H54 (cell line): ENCODE results near the gene DNAJC18.
"Not testable (repeated sequence)": the region's sequence is repeated elsewhere in the genome, so short reads cannot be mapped to it uniquely, and the experiment has no call there.

Source experiments
- DNase-seq: peaks from one replicate; pipeline ENCODE4 v3.0.0; 2011; ENCODE audit warnings: low spot score, mixed read lengths; ENCODE audit not compliant: insufficient read length
- FAIRE-seq: peaks from 3 replicates; lab custom pipeline; 2011; peaks lifted over from hg19 to GRCh38; lab: Jason Lieb, UNC
- POLR2A ChIP-seq: IDR thresholded peaks from 2 replicates; pipeline ENCODE4 v1.6.1; 2011; ENCODE audit warnings: low read depth, mild to moderate bottlenecking, low read length

Gene DNAJC18

DNA sequence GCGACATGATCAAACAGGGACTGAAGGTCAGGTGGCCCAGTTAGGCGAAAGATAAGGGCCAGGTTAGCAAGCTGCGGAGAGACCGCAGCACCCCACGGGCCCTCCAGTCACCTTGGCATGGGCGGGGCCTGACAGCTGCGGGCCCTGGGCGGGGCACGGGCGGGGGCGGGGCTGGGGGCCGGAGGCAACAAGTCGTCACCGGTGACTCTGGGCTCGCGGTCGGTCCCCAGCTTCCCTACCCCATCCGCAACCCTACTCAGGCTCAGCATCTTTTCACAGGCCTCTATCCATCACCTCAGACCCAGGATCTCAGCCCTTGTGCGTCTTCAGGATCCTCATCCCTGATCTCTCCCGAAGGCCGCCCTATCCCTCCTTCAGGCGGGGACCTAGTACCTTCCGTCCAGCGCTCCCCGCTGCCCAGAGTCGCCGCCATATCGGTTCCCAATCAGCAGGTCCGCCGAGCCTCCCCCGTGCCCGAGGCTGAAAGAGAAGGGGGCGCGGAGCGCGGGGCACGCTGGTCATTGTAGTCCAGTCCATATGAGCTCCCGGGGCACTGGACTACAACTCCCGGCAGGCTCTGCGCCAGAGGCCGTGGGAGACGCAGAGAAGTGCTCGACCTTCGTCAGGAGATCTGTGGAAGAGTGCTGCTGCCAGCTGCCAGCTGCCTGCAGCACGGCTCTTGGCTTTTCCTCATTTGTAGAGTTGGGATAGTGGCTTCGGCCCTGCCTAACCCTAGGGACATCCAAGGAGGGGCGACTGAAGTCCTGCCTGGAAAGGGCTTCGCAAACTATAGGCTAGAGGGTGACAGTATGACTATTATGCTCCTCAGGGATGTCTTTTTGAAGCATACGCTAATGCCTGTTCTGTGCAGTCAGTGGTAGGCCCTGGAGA lies at the start of gene DNAJC18:
Gene DNAJC18 (minus strand): TSS at position 513 of the 891 bp plus-strand sequence. CDS start 80 bp downstream, at position 433.
- FAIRE-seq (no peak), DNase-seq (peak; percentile 85)
- TF ChIP-seq POLR2A: peak; percentile 28; the same call in 1 of the 2 replicates

DNA sequence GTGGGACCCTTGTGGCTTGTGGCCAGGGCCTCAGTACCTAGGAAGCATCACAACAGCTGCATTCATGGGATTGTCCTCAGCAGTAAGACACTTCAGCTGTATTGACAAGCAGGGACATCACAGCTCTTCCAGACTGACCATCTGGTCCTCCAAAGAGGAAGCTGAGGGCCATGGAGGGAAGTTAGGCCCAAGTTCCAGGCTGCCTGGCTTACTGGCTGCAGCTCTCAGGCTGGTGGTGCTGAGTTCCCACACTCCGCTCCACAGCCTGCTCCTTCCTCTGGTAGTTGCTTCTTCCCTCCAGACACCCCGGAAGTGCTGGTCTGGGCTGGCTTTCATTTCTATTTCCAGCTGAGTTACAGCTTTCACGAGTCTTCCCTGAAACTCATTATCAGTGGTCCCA lies 48.9 kb upstream of the DNAJC18 start:
- TF ChIP-seq POLR2A: no peak
- FAIRE-seq (no peak), DNase-seq (no peak)

DNA sequence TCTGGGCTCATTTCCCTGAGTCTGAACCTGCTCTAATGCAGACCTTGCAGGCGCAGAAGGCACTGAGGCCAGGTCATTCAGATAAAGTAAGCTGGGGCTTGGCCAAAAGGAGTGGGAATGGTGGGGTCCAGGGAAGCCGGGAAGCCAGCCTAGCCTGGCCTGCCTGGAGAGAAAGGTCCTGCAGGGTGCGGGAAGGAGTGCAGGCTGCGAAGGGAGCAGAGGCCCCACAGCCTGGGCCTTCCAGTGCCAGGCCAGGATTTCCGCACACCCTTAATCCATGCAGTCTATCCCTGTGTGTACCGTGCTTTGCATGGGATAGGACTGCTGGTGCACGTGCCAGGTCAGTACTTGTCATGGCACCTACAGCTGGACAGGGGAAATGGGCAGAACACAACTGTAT lies 46.9 kb upstream of the DNAJC18 start:
- TF ChIP-seq POLR2A: no peak
- no peak for DNase-seq
- FAIRE-seq: no peak

DNA sequence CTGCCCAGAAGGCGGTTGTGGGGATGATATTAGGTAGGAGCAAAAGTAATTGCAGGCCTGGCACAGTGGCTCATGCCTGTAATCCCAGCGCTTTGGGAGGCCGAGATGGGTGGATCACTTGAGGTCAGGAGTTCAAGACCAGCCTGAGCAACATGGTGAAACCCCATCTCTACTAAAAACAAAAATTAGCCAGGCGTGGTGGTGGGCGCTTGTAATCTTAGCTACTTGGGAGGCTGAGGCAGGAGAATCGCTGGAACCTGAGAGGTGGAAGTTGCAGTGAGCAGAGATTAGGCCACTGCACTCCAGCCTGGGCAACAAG lies 43.5 kb upstream of the DNAJC18 start:
- FAIRE-seq, DNase-seq: not testable (repeated sequence)

DNA sequence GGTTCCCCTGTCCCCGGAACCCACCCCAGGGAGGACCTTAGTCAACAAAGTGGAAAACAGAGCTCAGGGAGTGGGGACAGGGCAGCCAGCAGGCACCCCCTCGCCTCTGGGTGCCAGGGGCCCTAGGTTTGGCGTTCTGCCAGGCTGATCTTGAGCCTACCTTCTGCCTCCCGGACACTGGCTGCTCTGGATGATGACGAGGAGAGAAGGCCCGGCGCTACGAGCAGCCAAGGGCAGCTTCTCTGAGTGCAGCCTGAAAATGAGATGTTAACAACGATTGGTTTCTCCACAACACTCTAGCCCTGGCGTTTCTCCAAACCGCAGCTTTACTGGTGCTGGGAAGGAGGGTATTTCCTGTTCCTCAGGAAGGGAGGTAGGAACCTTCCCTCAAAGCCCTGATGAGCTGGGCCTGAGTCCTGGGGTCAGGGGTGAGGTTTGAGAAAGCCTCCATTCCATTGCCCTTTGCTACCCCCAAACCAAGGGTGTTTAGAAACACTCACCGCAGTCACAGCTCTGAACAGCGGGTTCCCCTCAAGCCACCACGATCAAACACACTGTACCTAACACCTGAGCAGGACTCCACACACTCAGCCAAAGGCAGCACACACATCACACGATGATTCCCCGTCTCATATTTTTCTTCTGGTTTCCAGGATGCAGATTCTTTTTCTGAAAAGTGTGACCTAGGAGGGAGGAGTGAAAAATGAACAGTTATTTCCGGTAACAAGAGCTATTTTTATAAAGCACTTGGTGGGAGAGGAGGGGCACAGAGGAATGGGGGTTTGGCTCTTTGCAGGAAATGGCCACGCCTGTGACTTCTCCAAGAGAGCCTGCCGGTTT lies 42.9 kb upstream of the DNAJC18 start, which contains the start of gene STING1:
Gene STING1 (minus strand): TSS at position 709 of the 840 bp plus-strand sequence. CDS start 1,054 bp downstream, outside the sequence.
- peak; percentile 87 for DNase-seq

DNA sequence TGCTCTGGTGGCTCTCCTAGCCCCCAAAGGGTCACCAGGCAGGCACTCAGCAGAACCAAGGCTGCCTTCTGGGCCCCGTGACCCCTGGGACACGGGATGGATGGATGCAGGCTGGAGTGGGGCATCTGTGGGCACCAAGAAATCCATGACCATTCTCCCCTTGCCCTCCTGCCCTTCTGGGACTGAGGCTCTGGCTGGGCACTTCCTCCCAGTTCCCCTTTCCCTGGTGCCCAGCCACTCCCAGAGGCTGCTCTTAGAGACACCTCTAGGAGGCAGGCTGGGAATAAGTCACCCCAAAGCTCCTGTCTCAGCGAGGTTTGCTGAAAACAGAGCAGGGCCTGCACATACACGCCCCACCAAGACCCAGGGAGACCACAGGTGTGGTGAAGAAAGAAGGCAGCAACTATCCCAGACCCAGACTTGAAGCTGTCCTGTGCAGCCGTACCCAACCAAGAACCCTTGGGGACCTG lies 42.3 kb upstream of the DNAJC18 start:
- FAIRE-seq (no peak), DNase-seq (no peak)
- TF ChIP-seq POLR2A: no peak; the same call in 1 of the 2 replicates

More for the DNA sequence above, 42.9 kb upstream of the DNAJC18 start, which contains the start of gene STING1:
- FAIRE-seq: peak; percentile 78
- TF ChIP-seq POLR2A: peak; percentile 51

DNA sequence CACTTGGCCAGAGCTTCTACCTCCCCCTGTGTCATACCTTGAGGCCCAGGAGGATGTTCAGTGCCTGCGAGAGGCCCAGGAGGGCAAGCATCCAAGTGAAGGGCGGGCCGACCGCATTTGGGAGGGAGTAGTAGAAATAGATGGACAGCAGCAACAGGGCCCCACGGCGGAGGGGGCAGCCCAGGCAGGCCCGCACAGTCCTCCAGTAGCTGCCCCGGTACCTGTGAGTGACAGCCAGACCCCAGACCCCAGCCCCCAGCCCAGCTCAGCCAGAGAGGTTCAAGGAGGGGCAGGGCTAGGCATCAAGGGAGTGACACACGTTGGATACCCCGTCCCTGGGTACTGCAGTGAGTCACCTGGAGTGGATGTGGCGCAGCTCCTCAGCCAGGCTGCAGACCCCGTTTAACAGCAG lies 41.8 kb upstream of the DNAJC18 start:
- DNase-seq (no peak), FAIRE-seq (no peak)
- TF ChIP-seq POLR2A: 0 out of 2 replicates have a peak, but pooled peaks have one; percentile 32

DNA sequence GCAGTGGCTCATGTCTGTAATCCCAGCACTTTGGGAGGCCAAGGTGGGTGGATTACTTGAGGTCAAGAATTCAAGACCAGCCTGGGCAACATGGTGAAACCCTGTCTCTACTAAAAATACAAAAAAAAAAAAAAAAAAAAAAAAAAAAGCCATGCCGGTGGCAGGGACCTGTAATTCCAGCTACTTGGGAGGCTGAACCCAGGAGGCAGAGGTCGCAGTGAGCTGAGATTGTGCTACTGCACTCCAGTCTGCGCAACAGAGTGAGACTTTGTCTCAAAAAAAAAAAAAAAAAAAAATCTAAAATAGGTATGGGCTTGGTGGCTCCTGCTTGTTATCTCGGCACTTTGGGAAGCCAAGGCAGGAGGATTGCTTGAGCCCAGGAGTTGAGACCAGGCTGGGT lies 40.4 kb upstream of the DNAJC18 start:
- DNase-seq, FAIRE-seq: not testable (repeated sequence)

DNA sequence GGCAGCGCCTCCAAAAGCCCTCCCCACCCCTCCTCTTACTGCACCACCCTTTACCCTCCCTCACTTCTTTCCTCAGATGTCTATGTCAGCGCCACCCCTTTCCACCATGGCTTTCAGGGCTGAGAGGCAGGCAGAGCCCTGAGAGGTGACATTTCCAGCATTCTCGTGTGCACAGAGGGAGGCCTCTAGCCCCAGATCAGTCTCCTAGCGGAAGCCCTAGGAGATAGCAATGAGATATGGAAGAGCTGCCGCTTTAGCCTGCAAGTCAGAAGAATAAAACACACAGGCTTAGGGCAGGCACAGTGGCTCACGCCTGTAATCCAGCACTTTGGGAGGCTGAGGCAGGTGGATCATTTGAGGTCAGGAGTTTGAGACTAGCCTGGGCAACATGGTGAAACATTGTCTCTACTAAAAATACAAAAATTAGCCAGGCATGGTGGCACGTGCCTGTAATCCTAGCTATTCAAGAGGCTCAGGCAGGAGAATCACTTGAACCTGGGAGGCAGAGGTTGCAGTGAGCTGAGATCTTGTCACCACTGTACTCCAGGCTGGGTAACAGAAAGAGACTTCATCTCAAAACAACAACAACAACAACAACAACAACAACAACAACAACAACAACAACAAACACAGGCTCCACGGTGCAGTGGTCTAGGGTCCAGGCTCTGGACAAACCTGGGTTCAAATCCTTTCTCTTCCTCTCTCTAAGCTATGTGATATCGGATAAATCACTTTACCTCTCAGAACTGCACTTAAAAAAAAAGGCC lies 39.5 kb upstream of the DNAJC18 start:
- FAIRE-seq, DNase-seq: not testable (repeated sequence)

DNA sequence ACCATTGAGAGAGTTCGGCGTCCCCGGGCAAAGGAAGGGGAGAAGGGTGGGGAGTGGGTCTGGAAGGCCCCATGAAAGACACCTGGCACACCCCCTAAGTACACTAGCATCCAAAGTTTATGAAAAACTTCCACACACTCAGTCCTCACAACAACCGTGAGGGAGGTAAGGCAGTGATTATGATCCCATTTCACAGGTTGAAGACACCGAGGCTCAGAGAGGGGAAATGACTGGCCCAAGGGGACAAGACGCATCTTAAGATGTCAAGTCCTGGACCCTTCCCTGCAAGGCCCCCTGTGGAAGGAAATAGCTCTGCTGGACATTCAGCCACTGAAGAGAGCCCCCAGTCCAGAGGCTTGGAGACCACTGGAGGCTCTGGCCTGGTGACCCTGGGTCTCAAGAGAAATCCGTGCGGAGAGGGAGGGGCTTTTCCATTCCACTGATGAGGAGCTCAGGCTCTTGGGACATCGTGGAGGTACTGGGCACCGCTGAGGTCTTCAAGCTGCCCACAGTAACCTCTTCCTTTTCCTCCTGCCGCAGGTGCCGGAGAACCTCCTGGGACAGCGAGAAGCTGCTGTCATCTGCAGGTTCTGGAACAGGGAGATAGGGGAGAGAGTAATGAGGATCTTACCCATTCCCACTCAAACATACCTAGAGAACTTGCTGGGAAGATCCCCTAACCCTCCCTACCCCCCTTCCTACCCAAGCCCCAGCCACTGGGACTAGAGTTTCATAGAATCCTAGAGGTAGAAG lies 36.7 kb upstream of the DNAJC18 start:
- DNase-seq: no peak
- no peak for TF ChIP-seq POLR2A
- FAIRE-seq: no peak

DNA sequence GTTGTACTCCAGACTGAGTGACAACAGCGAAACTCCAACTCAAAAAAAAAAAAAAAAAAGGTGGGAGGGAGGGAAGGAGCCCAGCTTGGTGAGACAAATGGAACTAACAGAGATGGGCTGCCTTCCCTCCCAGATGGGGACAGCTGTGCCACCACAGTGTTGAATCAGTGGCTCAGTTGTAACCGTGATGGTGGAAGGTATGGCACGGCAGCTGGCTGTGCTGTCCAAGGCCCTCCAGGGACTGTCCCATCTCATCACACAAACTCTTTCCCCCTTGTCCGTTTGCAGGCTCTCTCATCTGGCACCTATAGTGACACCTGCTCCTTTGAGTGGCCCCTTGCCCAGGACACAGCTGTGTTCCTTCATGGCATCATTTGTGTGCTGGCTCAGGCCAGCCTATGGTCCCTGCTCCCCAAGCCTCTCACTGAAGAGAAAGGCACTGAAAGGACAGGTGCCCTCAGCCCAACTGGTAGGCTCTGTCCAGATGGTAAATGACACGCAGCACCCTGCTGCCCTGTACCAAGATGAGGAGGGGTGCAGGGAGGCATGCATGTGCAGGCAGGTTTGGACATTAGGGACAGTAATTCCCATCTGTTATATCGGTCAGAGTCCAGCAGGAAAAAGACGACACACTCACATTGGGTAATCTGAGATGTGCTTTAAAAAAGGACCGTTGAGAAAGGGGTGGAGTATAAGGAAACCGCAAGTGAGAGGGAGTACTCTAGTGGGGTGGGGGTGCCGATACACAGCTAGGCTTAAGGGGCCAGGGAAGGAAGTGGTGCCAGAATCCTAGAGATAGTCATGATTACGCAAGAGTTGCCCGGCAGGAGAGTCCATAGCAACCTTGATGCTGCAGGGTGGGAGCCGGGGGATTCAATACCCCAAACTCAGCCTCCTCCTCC lies 35.8 kb upstream of the DNAJC18 start:
- no peak for TF ChIP-seq POLR2A
- FAIRE-seq (no peak), DNase-seq (no peak)

DNA sequence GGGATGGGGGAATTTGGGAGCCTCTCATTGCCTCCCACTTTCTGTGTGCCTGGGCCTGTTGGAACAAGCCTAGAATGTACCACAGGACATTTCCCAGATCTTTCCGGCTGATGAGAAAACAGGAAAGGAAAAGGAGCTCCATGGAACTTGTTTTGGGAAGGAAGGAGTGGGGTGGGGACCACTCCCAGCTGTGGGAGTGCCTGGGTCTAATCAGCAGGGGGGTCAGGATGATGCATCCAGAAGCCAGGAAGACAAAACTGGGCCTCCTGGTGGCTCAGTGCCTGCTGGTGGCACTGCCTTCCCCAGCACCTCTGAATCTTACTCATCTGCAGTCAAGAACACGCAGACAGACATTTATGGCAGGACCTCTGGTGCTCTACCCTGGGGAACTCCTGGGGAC lies 34.2 kb upstream of the DNAJC18 start:
- TF ChIP-seq POLR2A: no peak
- DNase-seq (no peak), FAIRE-seq (no peak)
